ENCODE measurements around the gene STON1.

- TF ChIP-seq POLR2A (IDR thresholded peaks at IDR 0.05): no peak
- TF ChIP-seq, protein P1, sequence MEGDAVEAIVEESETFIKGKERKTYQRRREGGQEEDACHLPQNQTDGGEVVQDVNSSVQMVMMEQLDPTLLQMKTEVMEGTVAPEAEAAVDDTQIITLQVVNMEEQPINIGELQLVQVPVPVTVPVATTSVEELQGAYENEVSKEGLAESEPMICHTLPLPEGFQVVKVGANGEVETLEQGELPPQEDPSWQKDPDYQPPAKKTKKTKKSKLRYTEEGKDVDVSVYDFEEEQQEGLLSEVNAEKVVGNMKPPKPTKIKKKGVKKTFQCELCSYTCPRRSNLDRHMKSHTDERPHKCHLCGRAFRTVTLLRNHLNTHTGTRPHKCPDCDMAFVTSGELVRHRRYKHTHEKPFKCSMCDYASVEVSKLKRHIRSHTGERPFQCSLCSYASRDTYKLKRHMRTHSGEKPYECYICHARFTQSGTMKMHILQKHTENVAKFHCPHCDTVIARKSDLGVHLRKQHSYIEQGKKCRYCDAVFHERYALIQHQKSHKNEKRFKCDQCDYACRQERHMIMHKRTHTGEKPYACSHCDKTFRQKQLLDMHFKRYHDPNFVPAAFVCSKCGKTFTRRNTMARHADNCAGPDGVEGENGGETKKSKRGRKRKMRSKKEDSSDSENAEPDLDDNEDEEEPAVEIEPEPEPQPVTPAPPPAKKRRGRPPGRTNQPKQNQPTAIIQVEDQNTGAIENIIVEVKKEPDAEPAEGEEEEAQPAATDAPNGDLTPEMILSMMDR (IDR thresholded peaks at IDR 0.05): no peak
Measured at GRCh38 chr2:48482769-48483168, 47.2 kb upstream of the STON1 start.
